Measurements from ENCODE around the gene TAF12.
"Not testable (repeated sequence)": the region's sequence is repeated elsewhere in the genome, so short reads cannot be mapped to it uniquely, and the experiment has no call there.

GRCh38 chr1:28653870-28654269 is 11.0 kb upstream of the TAF12 start:
- TF ChIP-seq POLR2A (IDR thresholded peaks at IDR 0.05; ENCODE audit: low read length); GATA1 (IDR thresholded peaks at IDR 0.05; ENCODE audit: low read depth, low read length): not testable (repeated sequence)
